Endothelial cell of umbilical vein (primary cell): ENCODE data around the gene ICA1L. TPM values are rescaled to one million over a fixed set of nuclear protein-coding genes. Genes with fewer than 3 reads are reported as not detected.

ENCODE experiments used
- BruUV-seq: library from RNA; stranded (reverse); fragments of 400-500 nt; replicated peaks from 2 replicates; lab custom pipeline; 2021; lab: Mats Ljungman, UMichigan
- CTCF ChIA-PET: fragments of 300-600, 350-600 bp; sonication (Branson Sonifier 250); formaldehyde crosslinking; loops from one replicate; lab custom pipeline; 2021; ENCODE audit warnings: antibody characterized with exemption, inconsistent platforms; lab: Charles Lee
- POLR2A ChIA-PET: fragments of 300-600, 350-600 bp; sonication (Branson Sonifier 250); formaldehyde crosslinking; loops from one replicate; lab custom pipeline; 2021; ENCODE audit warnings: antibody characterized with exemption, inconsistent platforms; lab: Charles Lee
- DNase-seq: peaks from one replicate; pipeline ENCODE4 v3.0.0-alpha.2; 2011; ENCODE audit warnings: low read depth, low spot score
- FAIRE-seq: peaks from 2 replicates; lab custom pipeline; 2011; peaks lifted over from hg19 to GRCh38; lab: Jason Lieb, UNC
- H2AFZ ChIP-seq: 2 replicates; pipeline ENCODE4 v1.6.0; 2012; ENCODE audit warnings: low read depth, low read length, control low read depth, inconsistent platforms
- H3K27ac ChIP-seq: 2 replicates; pipeline ENCODE4 v1.5.1; 2011; ENCODE audit warnings: low read depth, mild to moderate bottlenecking, control low read depth, low read length, moderate library complexity; ENCODE audit not compliant: insufficient read depth
- H3K27me3 ChIP-seq, 2 experiments: 2 replicates each; pipeline versions ENCODE4 v1.6.0 to v1.6.1; 2011; ENCODE audit warnings: low read length in 2 of 2, mixed read lengths in 1 of 2; ENCODE audit not compliant: control insufficient read depth in 2 of 2, insufficient read depth in 2 of 2
- H3K36me3 ChIP-seq, 2 experiments: 2 replicates in 1 of 2; 3 replicates in 1 of 2; pipeline ENCODE4 v1.5.1; 2011; ENCODE audit warnings: low read length in 2 of 2, mild to moderate bottlenecking in 1 of 2, moderate library complexity in 1 of 2; ENCODE audit not compliant: control insufficient read depth in 2 of 2, insufficient read depth in 2 of 2; ENCODE audit errors: extremely low read depth in 1 of 2
- H3K4me1 ChIP-seq: 3 replicates; pipeline ENCODE4 v1.5.1; 2011; ENCODE audit warnings: mild to moderate bottlenecking, low read length; ENCODE audit not compliant: control insufficient read depth, insufficient read depth; ENCODE audit errors: extremely low read depth
- H3K4me2 ChIP-seq: 2 replicates; pipeline ENCODE4 v1.6.1; 2011; ENCODE audit warnings: low read length, control low read depth, mixed read lengths; ENCODE audit not compliant: insufficient read depth
- H3K4me3 ChIP-seq, 3 experiments: fragments of 200-600 bp in 1 of 3; sonication (generic), shearing (Covaris generic) in 1 of 3; replicated peaks in 1 of 3; 2 replicates each; pipeline ENCODE4 v1.5.1; 2011 to 2016; ENCODE audit warnings: control low read depth in 3 of 3, low read length in 3 of 3, mild to moderate bottlenecking in 2 of 3, inconsistent platforms in 1 of 3, low read depth in 1 of 3, moderate library complexity in 1 of 3; ENCODE audit not compliant: insufficient read depth in 1 of 3
- H3K79me2 ChIP-seq: 2 replicates; pipeline ENCODE4 v1.6.0; 2012; ENCODE audit warnings: low read length, inconsistent platforms; ENCODE audit not compliant: control insufficient read depth, insufficient read depth
- H3K9ac ChIP-seq: replicated peaks from 2 replicates; pipeline ENCODE3; 2011; ENCODE audit warnings: low read length, control low read depth; ENCODE audit not compliant: insufficient read depth; ENCODE audit errors: extremely low read depth
- H3K9me1 ChIP-seq: replicated peaks from 3 replicates; pipeline ENCODE4 v1.6.0; 2011; ENCODE audit warnings: mild to moderate bottlenecking, low read length; ENCODE audit not compliant: control insufficient read depth, insufficient read depth; ENCODE audit errors: extremely low read depth
- H3K9me3 ChIP-seq: replicated peaks from 2 replicates; pipeline ENCODE4 v1.5.1; 2012; ENCODE audit warnings: low read length, inconsistent platforms; ENCODE audit not compliant: control insufficient read depth, insufficient read depth
- H4K20me1 ChIP-seq: replicated peaks from 2 replicates; pipeline ENCODE3; 2011; ENCODE audit warnings: mild to moderate bottlenecking, low read length; ENCODE audit not compliant: control insufficient read depth, insufficient read depth; ENCODE audit errors: extremely low read depth
- EZH2 ChIP-seq: IDR thresholded peaks from 2 replicates; pipeline ENCODE4 v1.6.1; 2012; ENCODE audit warnings: borderline replicate concordance, low read depth, mild to moderate bottlenecking, moderate library complexity, low read length, inconsistent platforms; ENCODE audit not compliant: severe bottlenecking
- FOS ChIP-seq: IDR thresholded peaks from 2 replicates; pipeline ENCODE4 v1.6.1; 2011; ENCODE audit warnings: mild to moderate bottlenecking, low read length, moderate library complexity, borderline replicate concordance; ENCODE audit not compliant: insufficient read depth
- GATA2 ChIP-seq: IDR thresholded peaks from 2 replicates; pipeline ENCODE4 v1.7.0; 2011; ENCODE audit warnings: low read depth, mild to moderate bottlenecking, moderate library complexity, mixed read lengths, low read length; ENCODE audit not compliant: insufficient read length, insufficient read depth
- JUN ChIP-seq: IDR thresholded peaks from 2 replicates; pipeline ENCODE4 v1.6.1; 2011; ENCODE audit warnings: borderline replicate concordance, low read depth; ENCODE audit not compliant: insufficient read length, insufficient read depth
- MYC ChIP-seq: IDR thresholded peaks from one replicate; pipeline ENCODE4 v1.6.1; 2011; ENCODE audit warnings: mild to moderate bottlenecking, low read depth, low read length
- dilution Hi-C: fragments of 300-500 bp; cut with MboI; formaldehyde crosslinking; loops from one replicate; pipeline ENCODE4 v1.15.0; 2019; ENCODE audit warnings: low sequenced_read_pairs; ENCODE audit not compliant: extremely low pct_ligation_motif_present
- intact Hi-C: fragments of 100-400 bp; cut with micrococcal nuclease; formaldehyde crosslinking; loops from one replicate; pipeline ENCODE4 v1.10.0; 2022
- polyA plus RNA-seq, 4 experiments: library from polyadenylated mRNA; depleted of rRNA in 3 of 4; stranded (reverse) in 3 of 4; unstranded in 1 of 4; fragments of >200 nt; gene quantifications; 2 replicates each; pipeline versions ENCODE4 v1.2.1 to v1.2.3, GENCODE V29; 2011 to 2012; ENCODE audit warnings: missing spikeins in 1 of 4
- total RNA-seq: library from RNA; stranded (reverse); gene quantifications from 2 replicates; pipeline ENCODE4 v1.2.3, GENCODE V29; 2021
- TF ChIP-seq, protein P1 (sequence below): IDR thresholded peaks from 2 replicates; pipeline ENCODE4 v1.6.1; 2011; ENCODE audit not compliant: insufficient read depth, insufficient read length

The ICA1L gene
- total and polyA plus RNA-seq, 2 donors (not counting 3 experiments of a cell fraction or from before 2014, with no cell fraction given), result 1.6 to 3.7 TPM

DNA sequence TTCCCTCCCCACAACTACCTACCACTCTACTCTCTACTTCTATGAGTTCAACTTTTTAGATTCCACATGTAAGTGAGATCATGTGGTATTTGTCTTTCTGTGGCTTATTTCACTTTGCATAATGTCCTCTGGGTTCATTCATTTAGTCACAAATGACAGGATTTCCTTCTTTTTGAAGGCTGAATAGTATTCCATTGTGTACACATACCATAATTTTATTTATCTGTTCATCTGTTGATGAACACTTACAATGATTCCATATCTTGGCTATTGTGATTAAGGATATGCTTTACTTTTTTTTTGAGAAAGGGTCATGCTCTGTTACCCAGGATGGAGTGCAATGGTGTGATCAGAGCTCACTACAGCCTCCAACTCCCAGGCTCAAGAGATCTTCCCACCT lies 73.6 kb downstream of the ICA1L start:
- Histone ChIP-seq H3K27me3 (no peaks in the 10 kb centered on the region), H3K79me2 (no peaks in the 10 kb centered on the region), H3K4me3 (no peak overlapping the region), H3K4me1 (no peaks in the 10 kb centered on the region), H3K36me3 (no peaks in the 10 kb centered on the region), H2AFZ (no peak overlapping the region), H3K27ac (no peak overlapping the region), H3K9me3 (no peaks in the 10 kb centered on the region), H4K20me1 (no peaks in the 10 kb centered on the region), H3K4me2 (no peak overlapping the region), H3K9ac (no peak overlapping the region), H3K9me1 (no peaks in the 10 kb centered on the region)
- no peak for TF ChIP-seq EZH2
- BruUV-seq, result no TSS peak
- FAIRE-seq, result no peak
- ChIA-PET POLR2A (no interaction called here), CTCF (interaction anchor here (0.8 to 1.5 kb wide), 2 partner anchors 11 to 73 kb away, joined by 3 to 6 read pairs; no protein-coding TSS in a partner anchor)
- dilution Hi-C loops (no loop called here), intact Hi-C loops (no loop called here)
- no peak for DNase-seq

DNA sequence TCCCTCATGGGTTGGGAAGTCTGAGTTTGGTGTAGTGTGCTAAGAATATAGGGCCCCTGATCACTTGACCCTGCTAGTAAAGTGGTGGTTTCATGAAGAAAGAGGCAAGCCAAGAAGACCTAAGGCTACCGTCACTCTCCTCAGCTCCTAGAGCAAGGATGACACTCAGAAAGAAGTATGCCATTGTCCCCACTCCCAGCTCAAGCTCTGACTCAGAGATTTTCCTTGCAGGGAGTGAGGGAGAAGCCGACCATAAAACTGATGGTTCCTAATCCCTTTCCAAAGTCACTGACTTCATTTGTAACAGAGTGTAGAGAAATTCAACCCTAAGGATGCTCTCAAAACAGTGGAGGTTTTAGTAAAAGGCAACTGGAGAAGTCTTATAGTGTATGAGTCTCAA lies 80.9 kb downstream of the ICA1L start:
- Histone ChIP-seq H3K9me1 (no peaks in the 10 kb centered on the region), H3K27ac (no peak overlapping the region), H3K9me3 (no peaks in the 10 kb centered on the region), H4K20me1 (no peaks in the 10 kb centered on the region), H3K4me1 (no peaks in the 10 kb centered on the region), H3K27me3 (no peaks in the 10 kb centered on the region), H3K9ac (no peak overlapping the region), H3K4me2 (no peak overlapping the region), H3K79me2 (no peaks in the 10 kb centered on the region), H2AFZ (no peak overlapping the region), H3K4me3 (no peak overlapping the region), H3K36me3 (no peaks in the 10 kb centered on the region)
- no TSS peak for BruUV-seq
- DNase-seq, result no peak
- no peak for FAIRE-seq
- intact Hi-C loops, result no loop called here
- dilution Hi-C loops, result no loop called here
- ChIA-PET POLR2A (no interaction called here), CTCF (no interaction called here)
- TF ChIP-seq GATA2 (no peak), EZH2 (no peak), FOS (no peak), JUN (no peak), MYC (no peak)
- TF ChIP-seq, protein P1, sequence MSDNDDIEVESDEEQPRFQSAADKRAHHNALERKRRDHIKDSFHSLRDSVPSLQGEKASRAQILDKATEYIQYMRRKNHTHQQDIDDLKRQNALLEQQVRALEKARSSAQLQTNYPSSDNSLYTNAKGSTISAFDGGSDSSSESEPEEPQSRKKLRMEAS, result no peak
